Measurements from ENCODE around the gene EIF5.

- no peak for TF ChIP-seq CTCF (IDR thresholded peaks at IDR 0.05; ENCODE audit: low read depth, low read length, poor library complexity, severe bottlenecking)
- TF ChIP-seq EZH2phosphoT487 (IDR thresholded peaks at IDR 0.05; ENCODE audit: borderline replicate concordance, low read length) = no peak
Measured at GRCh38 chr14:103333754-103334643, at the start of gene EIF5.
